Sigmoid colon (tissue), 7 donors: Measurements from ENCODE around the gene ASB17. TPM values are rescaled to one million over a fixed set of nuclear protein-coding genes. Genes with fewer than 3 reads are reported as not detected.

Source experiments
- polyA plus RNA-seq, 3 donors: library from polyadenylated mRNA; stranded (reverse); fragments of 200-250 nt; gene quantifications; one replicate each; pipeline ENCODE4 v1.2.3, GENCODE V29; 2013
- total RNA-seq, 4 donors: library from RNA; depleted of rRNA; stranded (reverse); fragments of >200 nt; gene quantifications; one replicate each; pipeline ENCODE4 v1.1.0, GENCODE V29; 2016
- donor health status: healthy with polysubstance abuse.
- donor health status: Bipolar disorder and iron deficiency.
- donor health status: healthy.

The ASB17 gene
- total and polyA plus RNA-seq, 7 donors = not detected

Other genes with a start within 250 kb of the ASB17 start
- 10 to 100 TPM; 40.7 to 68.6 (median 60.7) TPM for gene ACADM, start 207.7 kb downstream of the ASB17 start, total RNA-seq
- 100 to 1,000 TPM in 1 of 3 donors, 10 to 100 TPM in 2; 33.0 to 197 (median 85.3) TPM for gene ACADM, start 207.7 kb downstream of the ASB17 start, polyA plus RNA-seq
- gene RABGGTB, start 146.1 kb downstream of the ASB17 start, total RNA-seq = 10 to 100 TPM; 33.2 to 65.8 (median 52.5) TPM
- gene RABGGTB, start 146.1 kb downstream of the ASB17 start, polyA plus RNA-seq = 10 to 100 TPM; 48.3 to 61.3 (median 57.9) TPM
- gene MSH4, start 135.5 kb downstream of the ASB17 start, total RNA-seq = under 1 TPM in 3 of 4 donors, not detected in 1; 0.41 to 0.71 (median 0.66) TPM
- under 1 TPM in 1 of 3 donors, not detected in 2; 0.07 TPM for gene MSH4, start 135.5 kb downstream of the ASB17 start, polyA plus RNA-seq
- 1 to 10 TPM; 1.9 to 7.5 (median 4.3) TPM for gene ST6GALNAC3, start 142.3 kb upstream of the ASB17 start, total RNA-seq
- 1 to 10 TPM; 1.6 to 2.5 (median 1.8) TPM for gene ST6GALNAC3, start 142.3 kb upstream of the ASB17 start, polyA plus RNA-seq